MCF 10A (cell line): Measurements from ENCODE around the gene MOXD1. TPM values are rescaled to one million over a fixed set of nuclear protein-coding genes. Genes with fewer than 3 reads are reported as not detected.
A peak's percentile ranks its signal among the peaks of the same experiment; 100 is the strongest.

ENCODE experiments used
- BruUV-seq: library from RNA; stranded (reverse); fragments of 400-500 nt; replicated peaks from 2 replicates; lab custom pipeline; 2021; lab: Mats Ljungman, UMichigan
- CTCF ChIA-PET: fragments of 300-600 bp; sonication (Branson Sonifier 250); formaldehyde crosslinking; extraction: SDS; loops from one replicate; lab custom pipeline; 2021; ENCODE audit warnings: antibody characterized with exemption, inconsistent platforms; lab: Yijun Ruan, JAX
- POLR2A ChIA-PET: fragments of 300-600, 350-650 bp; sonication (Branson Sonifier 250); formaldehyde crosslinking; extraction: SDS; loops from one replicate; lab custom pipeline; 2020; ENCODE audit warnings: antibody characterized with exemption, inconsistent platforms; lab: Yijun Ruan, JAX
- DNase-seq: peaks from one replicate; pipeline ENCODE4 v3.0.0-alpha.2; 2018; ENCODE audit not compliant: unreplicated experiment
- H3K27ac Mint-ChIP-seq: one replicate; pipeline ENCODE4 v1.8.0; 2022; ENCODE audit warnings: mild to moderate bottlenecking, low read depth, mixed read lengths; ENCODE audit not compliant: unreplicated experiment
- H3K27me3 Mint-ChIP-seq: one replicate; pipeline ENCODE4 v1.8.0; 2022; ENCODE audit warnings: mixed read lengths; ENCODE audit not compliant: insufficient read depth, unreplicated experiment
- H3K36me3 Mint-ChIP-seq: one replicate; pipeline ENCODE4 v1.8.0; 2022; ENCODE audit warnings: mild to moderate bottlenecking, moderate library complexity, mixed read lengths; ENCODE audit not compliant: insufficient read depth, unreplicated experiment
- H3K4me1 Mint-ChIP-seq: one replicate; pipeline ENCODE4 v1.8.0; 2022; ENCODE audit warnings: mixed read lengths; ENCODE audit not compliant: insufficient read depth, unreplicated experiment
- H3K4me3 Mint-ChIP-seq: one replicate; pipeline ENCODE4 v1.8.0; 2022; ENCODE audit warnings: mild to moderate bottlenecking, moderate library complexity, mixed read lengths; ENCODE audit not compliant: unreplicated experiment
- H3K9me3 Mint-ChIP-seq: one replicate; pipeline ENCODE4 v1.8.0; 2022; ENCODE audit warnings: mixed read lengths; ENCODE audit not compliant: unreplicated experiment
- intact Hi-C: fragments of 100-400 bp; cut with micrococcal nuclease; formaldehyde crosslinking; loops from 2 replicates; pipeline ENCODE4 v1.14.1; 2022
- total RNA-seq: library from RNA; stranded (reverse); gene quantifications from 2 replicates; pipeline ENCODE4 v1.2.3, GENCODE V29; 2022
- TF ChIP-seq, protein P1 (sequence below): fragments of 200-600 bp; IDR thresholded peaks from one replicate; pipeline ENCODE4 v1.8.0; 2022; ENCODE audit warnings: antibody characterized with exemption, mild to moderate bottlenecking; ENCODE audit not compliant: unreplicated experiment

MOXD1 gene
- total RNA-seq, 1 experiment from 2014 or later = 0.09 TPM

GRCh38 chr6:132388291-132388690 lies 13.0 kb downstream of the MOXD1 start:
- H3K36me3 Mint-ChIP-seq = no peaks in the 10 kb centered on the region
- ChIA-PET CTCF (interaction anchor here (1.0 to 3.3 kb wide), 2 partner anchors 96 to 108 kb away, joined by 3 to 12 read pairs; no protein-coding TSS in a partner anchor), POLR2A (interaction anchor here (0.5 kb wide), 1 partner anchor 12 kb away, joined by 3 read pairs; no protein-coding TSS in a partner anchor)
- peak; percentile 6 for DNase-seq
- no peaks in the 10 kb centered on the region for H3K27me3 Mint-ChIP-seq
- H3K27ac Mint-ChIP-seq = no peak overlapping the region
- TF ChIP-seq, protein P1, sequence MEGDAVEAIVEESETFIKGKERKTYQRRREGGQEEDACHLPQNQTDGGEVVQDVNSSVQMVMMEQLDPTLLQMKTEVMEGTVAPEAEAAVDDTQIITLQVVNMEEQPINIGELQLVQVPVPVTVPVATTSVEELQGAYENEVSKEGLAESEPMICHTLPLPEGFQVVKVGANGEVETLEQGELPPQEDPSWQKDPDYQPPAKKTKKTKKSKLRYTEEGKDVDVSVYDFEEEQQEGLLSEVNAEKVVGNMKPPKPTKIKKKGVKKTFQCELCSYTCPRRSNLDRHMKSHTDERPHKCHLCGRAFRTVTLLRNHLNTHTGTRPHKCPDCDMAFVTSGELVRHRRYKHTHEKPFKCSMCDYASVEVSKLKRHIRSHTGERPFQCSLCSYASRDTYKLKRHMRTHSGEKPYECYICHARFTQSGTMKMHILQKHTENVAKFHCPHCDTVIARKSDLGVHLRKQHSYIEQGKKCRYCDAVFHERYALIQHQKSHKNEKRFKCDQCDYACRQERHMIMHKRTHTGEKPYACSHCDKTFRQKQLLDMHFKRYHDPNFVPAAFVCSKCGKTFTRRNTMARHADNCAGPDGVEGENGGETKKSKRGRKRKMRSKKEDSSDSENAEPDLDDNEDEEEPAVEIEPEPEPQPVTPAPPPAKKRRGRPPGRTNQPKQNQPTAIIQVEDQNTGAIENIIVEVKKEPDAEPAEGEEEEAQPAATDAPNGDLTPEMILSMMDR = no peak
- peaks cover 29% of the 10 kb centered on the region for H3K4me1 Mint-ChIP-seq
- BruUV-seq = no TSS peak
- no peak overlapping the region for H3K4me3 Mint-ChIP-seq
- intact Hi-C loops = no loop called here
- no peaks in the 10 kb centered on the region for H3K9me3 Mint-ChIP-seq

GRCh38 chr6:132382630-132383175 lies 18.6 kb downstream of the MOXD1 start:
- Mint-ChIP-seq H3K4me3 (no peak overlapping the region), H3K36me3 (no peaks in the 10 kb centered on the region), H3K27ac (no peak overlapping the region), H3K9me3 (no peaks in the 10 kb centered on the region), H3K27me3 (no peaks in the 10 kb centered on the region), H3K4me1 (peaks cover under 1% of the 10 kb centered on the region)
- ChIA-PET POLR2A (interaction anchor here (0.7 kb wide), 1 partner anchor 31 kb away, joined by 4 read pairs; no protein-coding TSS in a partner anchor), CTCF (interaction anchor here (1.3 to 1.9 kb wide), 2 partner anchors 10 to 103 kb away, joined by 4 read pairs; no protein-coding TSS in a partner anchor)
- intact Hi-C loops = no loop called here
- no TSS peak for BruUV-seq
- TF ChIP-seq, protein P1 = no peak
- no peak for DNase-seq

GRCh38 chr6:132381381-132381780 lies 19.9 kb downstream of the MOXD1 start:
- Mint-ChIP-seq H3K27me3 (no peaks in the 10 kb centered on the region), H3K4me1 (no peaks in the 10 kb centered on the region), H3K9me3 (no peaks in the 10 kb centered on the region), H3K27ac (no peak overlapping the region), H3K4me3 (no peak overlapping the region), H3K36me3 (no peaks in the 10 kb centered on the region)
- POLR2A ChIA-PET = no interaction called here
- intact Hi-C loops = no loop called here
- DNase-seq = no peak
- no TSS peak for BruUV-seq
- TF ChIP-seq, protein P1 = no peak
- CTCF ChIA-PET = interaction anchor here (1.9 kb wide), 1 partner anchor 12 kb away, joined by 4 read pairs; no protein-coding TSS in a partner anchor

- Mint-ChIP-seq H3K27me3 (no peaks in the 10 kb centered on the region), H3K27ac (no peak overlapping the region), H3K4me3 (no peak overlapping the region), H3K9me3 (no peaks in the 10 kb centered on the region), H3K36me3 (peaks cover 1% of the 10 kb centered on the region), H3K4me1 (no peaks in the 10 kb centered on the region)
- POLR2A ChIA-PET = no interaction called here
- BruUV-seq = no TSS peak
- CTCF ChIA-PET = interaction anchor here (1.9 kb wide), 1 partner anchor 13 kb away, joined by 4 read pairs; no protein-coding TSS in a partner anchor
- intact Hi-C loops = no loop called here
- TF ChIP-seq, protein P1 = no peak
- no peak for DNase-seq
Measured at GRCh38 chr6:132380358-132381029, 20.8 kb downstream of the MOXD1 start.
